Ureter (tissue), 1 donor: Measurements from ENCODE around the gene MYO1D. TPM values are rescaled to one million over a fixed set of nuclear protein-coding genes. Genes with fewer than 3 reads are reported as not detected.
"Not testable (repeated sequence)": the region's sequence is repeated elsewhere in the genome, so short reads cannot be mapped to it uniquely, and the experiment has no call there.

Experiments
- DNase-seq: peaks from one replicate; pipeline ENCODE4 v3.0.0-alpha.2; 2020; ENCODE audit warnings: low spot score
- total RNA-seq: library from RNA; stranded (reverse); gene quantifications from one replicate; pipeline ENCODE4 v1.2.4, GENCODE V29; 2023
- donor health status: DM: yes; HTN: yes; CAD: no.

The MYO1D gene
- total RNA-seq: 75.8 TPM

- DNase-seq: peak; percentile 71
Observed at GRCh38 chr17:32876417-32877163, at the start of gene MYO1D. TSS of gene MYO1D (minus strand) at chr17:32877124. CDS start at chr17:32876872, 252 bp downstream.

DNA sequence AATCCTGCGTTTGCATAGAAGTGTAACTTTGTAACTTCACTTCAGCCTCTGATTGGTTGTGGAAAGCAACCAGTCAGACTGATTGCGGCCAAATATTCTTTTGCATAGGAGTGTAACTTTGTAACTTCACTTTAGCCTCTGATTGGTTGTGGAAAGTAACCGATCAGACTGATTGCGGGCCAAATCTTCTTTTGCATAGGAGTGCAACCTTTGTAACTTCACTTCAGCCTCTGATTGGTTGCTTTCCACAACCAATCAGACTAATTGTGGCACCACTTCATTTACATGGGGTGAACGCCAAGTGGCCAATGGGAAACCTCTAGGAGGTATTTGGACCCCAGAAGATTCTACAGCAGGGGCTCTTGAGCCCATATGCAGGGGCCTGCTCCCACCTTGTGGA is 49.3 kb upstream of the MYO1D start:
- DNase-seq: peak; percentile 15

DNA sequence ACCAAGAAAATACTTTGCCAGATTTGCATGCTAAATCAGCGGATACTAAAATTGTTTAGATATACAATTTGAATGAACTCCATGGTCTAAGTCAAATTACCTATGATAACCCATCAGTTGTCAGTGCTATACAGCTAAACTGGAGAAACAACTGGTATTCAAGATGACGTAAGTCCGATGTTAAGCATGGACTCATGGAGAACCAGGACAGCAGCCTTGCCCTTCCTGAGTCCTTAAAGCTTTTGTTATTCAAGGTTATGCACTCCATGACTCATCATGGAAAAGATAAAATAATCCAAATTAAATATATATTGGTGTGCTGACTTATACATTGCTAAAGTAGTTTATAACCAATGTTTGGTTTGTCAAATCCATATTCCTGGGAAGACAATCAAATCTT is 47.0 kb upstream of the MYO1D start:
- not testable (repeated sequence) for DNase-seq

DNA sequence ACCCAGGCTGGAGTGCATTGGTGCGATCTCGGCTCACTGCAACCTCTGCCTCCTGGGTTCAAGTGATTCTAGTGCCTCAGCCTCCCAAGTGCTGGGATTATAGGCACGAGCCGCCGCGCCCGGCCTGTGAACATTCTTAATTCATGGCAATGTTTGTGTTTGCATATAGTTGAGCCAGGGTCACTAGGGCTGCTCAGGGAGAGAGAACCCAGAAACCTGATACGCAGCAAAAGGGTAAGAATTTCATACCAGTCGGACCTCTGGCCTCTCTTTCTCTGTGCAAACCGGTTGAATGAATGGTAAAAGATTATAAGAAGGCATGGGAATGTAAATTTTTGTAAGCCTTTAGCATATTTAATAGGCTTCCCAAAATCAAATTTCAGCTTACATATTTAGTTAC is 44.1 kb upstream of the MYO1D start:
- peak; percentile 29 for DNase-seq

DNA sequence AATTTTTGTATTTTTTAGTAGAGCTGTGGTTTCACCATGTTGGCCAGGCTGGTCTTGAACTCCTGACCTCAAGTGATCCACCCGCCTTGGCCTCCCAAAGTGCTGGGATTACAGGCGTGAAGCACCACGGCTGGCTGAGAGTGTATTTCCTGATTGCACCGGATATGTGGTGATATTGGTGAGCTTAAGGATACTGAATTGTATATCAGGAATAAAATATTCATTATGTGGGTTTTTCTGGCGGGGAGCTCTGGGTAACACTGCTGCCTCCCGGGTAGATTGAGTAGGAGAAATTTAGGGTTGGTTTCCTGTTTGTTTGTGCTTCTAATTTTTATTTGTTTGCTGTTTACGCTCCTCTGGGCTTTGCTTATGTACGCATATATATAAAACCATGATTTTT is 43.4 kb upstream of the MYO1D start:
- peak; percentile 9 for DNase-seq

GRCh38 chr17:32919876-32920275 is 43.0 kb upstream of the MYO1D start:
- not testable (repeated sequence) for DNase-seq

DNA sequence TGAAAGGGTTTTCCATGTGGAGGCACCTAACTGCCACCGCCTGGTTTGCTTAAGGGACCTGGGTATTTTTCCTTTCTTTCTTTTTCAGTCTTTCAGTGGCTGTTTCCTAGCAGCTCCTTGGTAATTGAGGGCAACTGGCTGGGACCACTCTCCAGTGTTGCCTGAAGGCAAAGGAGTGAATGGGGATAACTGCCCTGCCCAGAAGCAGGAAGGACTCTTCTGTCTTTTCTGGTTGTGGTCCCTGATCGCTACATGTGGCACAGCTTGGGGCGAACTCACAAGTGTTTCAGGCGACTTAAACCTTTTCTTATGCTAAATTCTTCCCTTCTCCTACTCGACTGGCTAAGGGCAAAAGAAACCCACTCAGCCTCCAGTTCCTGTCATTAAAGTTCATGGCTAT is 40.9 kb upstream of the MYO1D start:
- DNase-seq: no peak

DNA sequence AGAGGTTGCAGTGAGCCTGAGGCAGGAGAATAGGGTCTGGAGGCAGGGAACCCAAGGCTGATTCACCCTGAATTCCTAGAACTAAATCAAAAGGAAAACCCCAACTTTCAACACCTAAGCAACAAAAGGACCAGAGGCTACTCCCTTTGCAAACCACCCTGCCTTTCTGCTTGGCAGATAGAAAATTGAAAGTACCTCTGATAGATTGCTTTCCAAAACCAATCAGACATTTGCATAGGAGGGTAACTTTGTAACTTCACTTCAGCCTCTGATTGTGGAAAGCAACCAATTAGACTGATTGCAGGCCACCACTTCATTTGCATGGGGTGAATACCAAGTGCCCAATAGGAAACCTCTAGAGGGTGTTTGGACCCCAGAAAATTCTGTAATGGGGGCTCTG is 40.2 kb upstream of the MYO1D start:
- DNase-seq: no peak

- no peak for DNase-seq
Observed at GRCh38 chr17:32916134-32916533, 39.2 kb upstream of the MYO1D start.

DNA sequence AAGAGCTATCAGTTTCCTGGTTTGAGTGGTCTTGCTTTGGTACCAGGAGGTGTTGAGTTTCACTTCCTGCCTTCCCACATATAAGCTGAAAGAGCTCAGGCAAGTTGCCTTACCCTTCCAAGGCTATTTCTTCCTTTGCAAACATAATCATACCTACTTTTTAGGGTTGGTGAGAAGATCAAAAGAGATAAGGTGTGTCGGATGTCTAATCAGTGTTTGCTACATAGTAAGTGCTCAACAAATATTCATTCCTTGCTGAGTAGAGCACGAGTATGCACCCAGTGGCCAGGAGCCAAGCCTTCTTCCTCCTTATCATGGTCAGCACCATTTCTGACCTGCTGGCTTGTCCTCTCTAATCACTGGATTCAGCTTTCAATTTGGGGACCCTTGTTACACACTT is 38.3 kb upstream of the MYO1D start:
- DNase-seq: no peak

DNA sequence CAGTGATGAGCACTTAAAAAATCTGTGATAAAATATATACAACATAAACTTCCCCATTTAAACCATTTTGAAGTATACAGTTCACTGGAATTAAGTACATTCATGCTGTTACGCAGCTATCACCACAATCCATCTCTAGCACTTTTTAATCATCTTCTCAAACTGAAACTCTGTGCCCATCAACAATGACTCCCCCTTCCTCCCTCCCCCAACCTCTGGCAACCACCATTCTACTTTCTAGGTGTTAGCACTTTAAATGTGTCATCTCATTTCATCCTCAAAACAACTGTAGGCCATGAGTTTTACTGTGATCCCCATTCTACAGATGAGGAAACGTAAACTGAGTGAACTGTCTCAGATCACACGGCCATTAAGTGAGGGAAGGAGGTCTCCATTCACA is 37.3 kb upstream of the MYO1D start:
- no peak for DNase-seq

- DNase-seq: no peak
Observed at GRCh38 chr17:32913593-32913992, 36.7 kb upstream of the MYO1D start.

GRCh38 chr17:32912218-32912897 is 35.4 kb upstream of the MYO1D start:
- peak; percentile 79 for DNase-seq

- DNase-seq: no peak
Observed at GRCh38 chr17:32910769-32911168, 33.8 kb upstream of the MYO1D start.

DNA sequence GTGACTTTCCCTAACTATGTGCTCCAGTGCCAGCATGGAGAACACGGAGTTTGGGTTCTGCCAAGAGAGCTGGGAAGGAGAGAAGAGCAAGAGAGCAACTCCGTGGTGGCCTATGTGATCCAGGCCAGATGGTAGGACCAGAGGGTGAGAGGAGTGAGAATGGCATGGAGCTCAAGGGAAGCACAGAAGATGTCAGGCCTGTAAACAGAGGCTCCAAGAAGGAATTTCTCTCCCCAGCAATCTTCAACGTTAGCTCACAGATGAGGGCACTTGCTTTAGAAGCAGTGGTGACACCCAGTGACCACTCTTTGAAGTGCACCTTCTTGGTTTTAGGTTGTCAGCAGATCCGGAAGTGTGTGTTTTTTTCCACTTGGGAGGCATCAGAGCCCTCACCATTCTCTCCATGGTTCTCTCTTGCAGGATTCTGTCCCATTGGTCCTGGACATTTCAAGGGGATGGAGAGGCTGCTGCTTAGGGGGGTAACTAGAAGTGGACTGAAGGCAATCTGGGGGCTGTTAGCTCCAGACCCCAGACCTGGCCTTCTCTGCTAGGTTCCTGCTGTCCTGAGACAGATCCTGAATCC is 33.0 kb upstream of the MYO1D start:
- DNase-seq: peak; percentile 81

DNA sequence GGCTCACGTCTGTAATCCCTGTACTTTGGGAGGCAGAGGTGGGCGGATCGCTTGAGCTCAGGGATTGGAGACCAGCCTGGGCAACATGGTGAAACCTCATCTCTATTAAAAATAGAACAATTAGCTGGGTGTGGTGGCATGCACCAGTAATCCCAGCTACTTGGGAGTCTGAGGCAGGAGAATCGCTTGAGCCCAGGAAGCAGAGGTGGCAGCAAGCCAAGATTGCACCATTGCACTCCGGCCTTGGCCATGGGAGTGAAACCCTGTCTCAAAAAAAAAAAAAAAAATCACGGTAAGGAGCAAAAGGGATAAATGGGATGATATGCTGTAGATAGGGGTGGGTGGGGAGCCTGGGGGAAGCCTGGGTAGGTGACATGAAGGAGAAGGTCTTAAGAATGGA is 30.7 kb upstream of the MYO1D start:
- no peak for DNase-seq

- DNase-seq: peak; percentile 5
Observed at GRCh38 chr17:32904891-32905290, 28.0 kb upstream of the MYO1D start.

GRCh38 chr17:32903774-32904673 is 27.1 kb upstream of the MYO1D start:
- DNase-seq: no peak

GRCh38 chr17:32901743-32902142 is 24.8 kb upstream of the MYO1D start:
- no peak for DNase-seq

- no peak for DNase-seq
Observed at GRCh38 chr17:32899236-32900013, 22.5 kb upstream of the MYO1D start.

DNA sequence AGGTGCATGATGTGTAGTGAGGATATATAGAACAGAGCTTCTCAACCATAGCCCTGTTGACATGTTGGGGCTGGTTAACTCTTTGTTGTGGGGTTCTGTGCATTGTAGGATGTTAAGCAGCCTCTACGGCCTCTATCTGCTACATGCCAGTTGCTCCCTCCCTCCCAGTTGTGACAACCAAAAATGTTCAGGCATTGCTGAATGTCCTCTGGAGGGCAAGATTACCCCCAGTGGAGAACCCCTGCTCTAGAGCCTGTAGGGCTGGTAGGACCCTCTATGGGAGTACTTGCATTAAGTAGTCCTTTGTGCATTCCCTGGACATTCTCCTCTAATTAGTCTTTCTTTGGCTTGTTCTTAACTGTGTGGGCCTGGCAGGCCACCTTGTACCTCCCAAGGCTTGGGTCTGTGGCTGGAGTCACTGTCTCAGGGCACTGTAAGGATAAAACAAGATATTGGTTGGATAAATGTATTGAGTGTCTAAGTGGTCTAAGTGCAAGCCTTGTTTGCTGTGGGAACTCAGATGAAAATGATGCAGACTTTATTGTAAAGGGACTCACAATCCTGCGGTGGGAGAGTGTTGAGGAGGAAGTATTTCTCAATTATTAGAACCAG is 19.8 kb upstream of the MYO1D start:
- DNase-seq: no peak
